NCI-H2107 treated with DMSO at 0.1 percent for 48 hours (cell line): ENCODE measurements around the gene ADCY5.
A peak's percentile ranks its signal among the peaks of the same experiment; 100 is the strongest.

Experiments
- DNase-seq: peaks from one replicate; lab custom pipeline; 2025; ENCODE audit not compliant: unreplicated experiment; lab: John Stamatoyannopoulos, UW

The ADCY5 gene

GRCh38 chr3:123312331-123313265 is 136.3 kb downstream of the ADCY5 start:
- peak; percentile 9 for DNase-seq

- DNase-seq, result peak; percentile 5
Observed at GRCh38 chr3:123311201-123311600, 137.7 kb downstream of the ADCY5 start.

DNA sequence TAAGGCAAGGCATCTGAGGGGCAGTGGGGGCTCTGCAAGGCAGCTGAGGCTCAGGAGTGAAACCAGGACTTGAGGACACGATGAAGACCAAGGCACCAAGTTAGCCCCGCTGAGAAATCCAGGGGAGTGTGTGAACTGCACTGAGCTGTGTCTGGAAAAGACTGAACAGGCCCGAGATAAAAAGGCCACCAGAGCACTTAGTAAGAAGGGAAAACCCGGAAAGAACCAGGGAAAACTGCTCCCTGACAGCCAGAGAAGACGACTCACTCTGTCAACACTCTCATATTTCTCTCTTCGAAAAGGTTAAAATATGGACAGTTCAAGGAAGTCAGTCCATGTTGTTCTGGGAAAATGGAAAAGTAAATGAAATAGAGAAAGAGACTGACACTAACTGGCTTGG is 138.1 kb downstream of the ADCY5 start:
- no peak for DNase-seq

DNA sequence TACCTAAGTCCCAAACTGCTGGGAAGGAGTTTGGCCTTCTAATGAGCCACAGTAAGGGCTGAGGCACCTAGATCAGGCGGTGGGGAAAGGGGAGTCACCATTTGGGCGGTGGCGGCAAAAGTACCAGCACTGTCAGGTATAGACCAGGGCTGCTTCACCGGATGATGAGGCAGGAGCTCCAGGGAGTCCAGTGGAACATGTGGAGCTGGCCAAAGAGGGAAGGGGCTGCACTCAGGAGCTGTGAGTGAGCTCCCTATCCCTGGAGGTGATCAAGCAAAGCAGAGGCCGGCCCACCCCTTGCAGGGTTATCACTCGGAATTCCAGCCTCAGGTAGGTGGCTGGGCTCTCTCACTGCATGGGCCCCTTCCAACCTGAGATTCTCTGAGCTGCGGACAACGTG is 138.7 kb downstream of the ADCY5 start:
- DNase-seq, result no peak

DNA sequence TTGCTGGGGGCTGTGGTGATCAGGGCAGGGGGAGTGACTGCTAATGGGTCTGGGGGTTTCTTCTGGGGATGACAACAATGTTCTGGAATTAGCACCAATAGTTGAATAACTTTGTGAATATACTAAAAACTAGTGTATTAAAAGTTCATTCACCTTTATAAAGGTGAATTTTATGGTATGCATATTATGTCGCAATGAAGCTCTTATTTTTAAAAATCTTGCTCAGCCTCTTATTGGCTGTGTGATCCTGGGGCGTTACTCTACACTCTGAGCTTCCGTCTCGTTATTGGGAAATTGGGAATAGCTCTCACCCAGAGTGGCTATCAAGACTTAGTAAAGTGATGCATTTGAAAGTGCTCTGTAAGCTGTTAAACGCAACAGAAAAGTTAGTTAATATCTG is 141.8 kb downstream of the ADCY5 start:
- no peak for DNase-seq

GRCh38 chr3:123305192-123305591 is 143.7 kb downstream of the ADCY5 start:
- DNase-seq, result no peak

GRCh38 chr3:123303976-123304560 is 144.8 kb downstream of the ADCY5 start:
- no peak for DNase-seq

DNA sequence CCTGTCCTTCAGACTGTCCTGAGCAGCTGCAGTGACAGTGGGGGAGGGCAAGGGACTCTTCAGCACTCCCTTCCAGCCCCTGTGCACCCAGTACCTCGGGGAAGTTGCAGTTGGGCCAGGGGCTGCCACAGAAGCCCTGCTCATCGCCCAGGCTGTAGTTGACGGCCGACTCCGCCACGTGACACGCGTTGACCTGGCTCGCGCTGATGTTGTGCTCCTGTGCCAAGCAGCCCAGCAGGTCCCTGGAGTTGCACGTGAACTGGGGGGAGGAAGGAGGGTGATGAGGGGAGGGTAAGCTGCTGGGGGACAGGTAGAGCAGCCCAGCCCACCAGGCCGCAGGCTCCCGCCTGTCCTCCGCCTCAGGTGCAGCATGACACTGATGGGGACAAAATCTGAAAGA is 145.9 kb downstream of the ADCY5 start:
- DNase-seq, result no peak

DNA sequence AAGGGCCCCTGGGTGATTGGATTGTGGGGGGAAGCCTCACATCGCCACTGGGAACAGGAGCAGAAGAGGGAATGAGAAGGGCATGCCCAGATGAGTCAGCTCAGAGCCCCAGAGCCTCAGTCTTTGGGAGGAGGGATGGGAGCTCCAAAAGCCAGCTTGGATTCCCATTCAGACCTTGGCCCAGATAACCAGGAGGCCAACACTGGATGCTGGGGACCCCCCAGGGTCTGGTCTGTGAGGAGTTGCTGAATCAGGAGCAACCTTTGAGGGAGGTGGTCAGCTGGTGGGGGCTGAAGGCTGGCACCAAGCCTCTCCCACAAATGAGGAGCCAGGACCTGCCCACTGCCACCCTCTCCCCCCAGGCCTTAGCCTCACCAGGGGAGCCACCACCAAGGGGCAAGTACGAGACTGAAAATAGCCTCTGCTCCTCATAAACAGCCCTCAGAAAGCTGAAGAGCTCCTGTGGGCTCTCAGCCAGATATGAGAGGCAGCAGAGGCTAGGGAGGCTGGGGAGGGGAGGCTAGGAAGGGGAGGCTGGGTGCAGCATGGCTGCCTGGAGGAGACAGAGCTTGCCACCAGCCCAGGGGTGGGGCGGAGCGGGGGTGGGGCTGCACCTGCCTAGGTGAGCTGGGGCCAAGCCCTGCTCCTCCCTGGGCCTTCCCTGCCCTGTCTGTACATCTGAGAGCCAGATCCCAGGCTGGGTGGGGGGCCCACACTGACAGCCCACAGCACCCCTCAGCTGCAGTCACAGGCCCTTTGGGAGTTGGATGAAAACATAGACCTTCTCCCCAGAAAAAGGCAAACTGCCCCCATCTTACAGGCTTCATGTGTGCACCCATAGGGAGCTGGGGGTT is 147.3 kb downstream of the ADCY5 start:
- no peak for DNase-seq

DNA sequence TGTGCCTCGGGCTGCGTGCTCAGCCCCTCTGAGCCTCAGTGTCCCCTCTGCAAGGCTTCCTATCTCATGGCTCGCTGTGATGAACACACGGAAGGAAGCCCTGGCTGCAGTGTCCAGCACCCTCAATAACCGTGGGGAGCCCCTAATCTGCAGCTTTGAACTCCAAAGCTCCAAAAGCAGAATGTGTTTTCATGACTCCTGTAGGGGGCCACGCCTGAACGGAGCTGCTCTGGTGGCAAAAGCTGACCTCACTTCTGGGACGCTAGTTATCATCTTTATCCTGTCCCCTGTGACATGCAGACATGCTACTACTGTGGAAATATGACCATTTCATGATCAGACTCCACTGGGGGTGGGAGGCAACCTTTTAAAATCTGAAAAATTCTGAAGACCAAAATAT is 148.3 kb downstream of the ADCY5 start:
- no peak for DNase-seq

DNA sequence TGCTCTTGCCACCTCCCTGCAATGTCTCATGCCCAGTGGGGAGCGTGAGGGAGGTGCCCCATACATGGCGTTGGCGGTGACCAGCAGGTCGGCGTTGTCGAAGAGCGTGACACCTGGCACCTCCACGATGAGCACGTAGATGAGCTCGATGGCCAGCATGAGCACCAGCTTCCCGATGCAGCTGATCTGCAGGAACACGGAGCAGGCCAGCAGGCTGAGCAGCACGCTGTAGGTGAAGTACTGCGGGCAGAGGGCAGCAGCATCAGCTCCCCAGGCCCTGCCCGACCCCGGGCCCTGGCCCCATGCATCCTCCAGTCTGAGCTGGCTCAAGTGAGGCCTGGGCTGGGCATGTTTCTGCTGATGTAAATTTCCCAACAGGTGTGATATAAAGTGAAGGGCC is 148.8 kb downstream of the ADCY5 start:
- no peak for DNase-seq

GRCh38 chr3:123299581-123299980 is 149.3 kb downstream of the ADCY5 start:
- DNase-seq, result no peak

- DNase-seq, result no peak
Observed at GRCh38 chr3:123298903-123299302, 150.0 kb downstream of the ADCY5 start.

GRCh38 chr3:123297627-123297899 is 151.3 kb downstream of the ADCY5 start:
- no peak for DNase-seq

GRCh38 chr3:123296836-123297626 is 151.9 kb downstream of the ADCY5 start:
- no peak for DNase-seq

DNA sequence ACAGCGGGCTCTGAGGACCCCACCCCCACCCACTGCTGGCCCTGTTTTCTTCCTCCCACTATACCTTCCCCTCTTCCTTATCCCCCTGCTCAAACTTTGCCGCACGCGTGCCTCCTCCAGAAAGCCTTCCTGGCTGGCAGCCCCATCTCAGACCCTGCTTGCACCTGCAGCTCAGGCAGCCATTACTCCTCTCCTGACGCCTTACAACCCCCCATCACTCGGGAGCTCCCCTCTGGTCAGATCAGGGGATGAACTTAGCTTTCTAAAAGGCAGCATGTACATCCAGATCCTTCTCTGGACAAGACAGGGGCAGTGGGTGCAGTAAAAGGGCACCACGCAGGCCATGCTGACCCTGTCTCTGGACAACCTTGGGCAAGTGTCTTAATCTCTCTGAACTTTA is 152.6 kb downstream of the ADCY5 start:
- DNase-seq, result no peak

DNA sequence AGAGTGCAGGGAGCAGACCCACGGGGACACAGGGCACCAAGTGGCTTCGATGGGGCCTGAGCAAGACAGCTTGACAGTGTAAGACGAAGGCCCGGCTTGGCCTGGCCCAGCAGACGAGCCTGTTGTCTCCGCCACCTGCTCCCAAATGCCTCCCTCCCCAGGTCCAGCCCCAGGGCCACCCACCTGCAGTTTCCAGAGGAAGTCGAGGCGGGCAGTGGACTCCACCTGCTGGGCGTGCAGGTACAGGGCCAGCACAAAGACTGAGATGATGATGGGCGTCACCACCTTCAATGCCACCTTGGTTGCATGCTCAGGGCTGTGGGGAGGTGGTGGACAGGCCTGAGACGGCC is 153.0 kb downstream of the ADCY5 start:
- no peak for DNase-seq

DNA sequence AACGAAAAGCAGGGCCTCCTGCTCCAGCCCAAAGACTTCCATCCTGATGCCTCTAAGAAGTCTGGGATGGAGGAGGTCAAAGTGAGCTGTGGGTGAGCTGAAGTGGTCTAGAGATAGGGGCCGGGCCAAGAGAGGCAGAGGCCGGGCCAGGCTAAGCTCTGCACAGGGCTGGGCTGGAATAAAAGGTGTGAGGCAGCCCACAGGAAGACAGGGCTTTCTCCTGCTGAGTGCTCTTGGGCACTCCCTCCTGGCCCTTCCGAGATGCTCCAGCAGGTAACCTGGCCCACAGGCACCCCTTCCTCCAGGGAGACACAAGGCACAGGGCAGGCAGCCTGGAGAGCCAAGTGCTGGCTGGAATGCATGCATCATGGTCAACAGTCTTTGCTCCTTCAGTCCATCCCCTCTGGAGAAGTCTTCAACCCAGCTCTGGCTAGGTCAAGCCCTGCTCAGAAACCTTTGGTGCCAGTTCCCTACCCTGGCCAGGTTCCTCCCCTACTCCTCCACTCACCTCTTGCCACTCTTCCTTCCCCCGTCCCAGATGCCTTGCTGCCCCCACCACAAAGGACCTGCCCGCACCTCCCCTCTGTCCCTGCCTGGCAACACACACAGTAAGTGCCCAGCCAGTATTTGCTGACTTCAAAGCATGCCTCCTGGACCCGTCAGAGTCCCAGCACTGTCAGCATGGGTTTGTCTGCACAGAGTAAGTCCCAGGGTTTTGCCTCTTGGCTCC is 153.6 kb downstream of the ADCY5 start:
- no peak for DNase-seq

DNA sequence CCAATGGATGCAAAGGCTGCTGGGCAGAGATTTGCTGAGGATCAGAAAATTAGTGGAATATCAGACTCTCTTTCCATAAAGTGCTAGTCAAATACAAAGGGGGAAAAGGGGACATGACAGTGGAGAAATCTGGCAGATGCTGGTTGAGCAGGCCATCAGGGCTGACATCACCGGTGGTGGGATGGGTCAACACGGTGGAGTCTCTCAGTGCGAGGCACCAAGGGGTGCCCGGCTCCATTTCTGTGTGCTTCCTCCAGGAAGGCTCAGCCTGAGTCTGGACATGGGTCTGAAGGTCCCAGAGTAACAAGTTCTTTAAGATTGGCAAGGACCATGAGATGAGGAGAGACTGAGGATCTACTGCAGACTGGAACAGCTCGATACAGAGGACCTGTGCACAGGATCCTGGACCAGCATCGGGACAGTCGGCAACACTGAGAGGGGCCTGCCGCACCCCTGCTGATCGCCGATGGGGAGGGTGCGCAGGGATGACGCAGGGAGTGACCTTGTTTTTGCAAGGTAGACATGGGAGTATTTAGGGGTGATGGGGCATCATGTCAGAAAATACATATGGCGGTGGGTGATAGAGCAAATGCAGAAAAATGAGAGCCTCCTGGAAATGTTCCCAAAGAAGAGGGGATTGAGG is 154.5 kb downstream of the ADCY5 start:
- no peak for DNase-seq
